Measurements from ENCODE around the gene BCAR3.

Gene BCAR3

DNA sequence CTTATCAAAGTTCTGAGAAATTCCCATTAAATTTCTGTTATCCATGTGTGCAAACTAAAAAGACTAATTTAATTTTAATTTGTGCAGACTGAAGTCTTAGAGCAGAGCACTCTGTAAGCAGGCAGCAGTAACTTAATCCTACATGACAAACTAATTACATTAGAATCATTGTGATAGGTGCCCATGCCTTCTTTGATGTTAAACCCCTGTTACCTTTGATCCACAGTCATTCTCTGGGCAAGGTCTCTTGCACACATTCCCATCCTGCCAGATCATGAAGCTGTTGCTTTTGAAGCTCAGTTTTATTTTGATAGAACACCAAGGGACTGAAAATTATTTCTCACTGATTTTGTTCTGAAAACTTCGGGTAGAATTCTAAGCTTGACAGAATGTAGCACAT is 77.2 kb downstream of the BCAR3 start:
- no peak overlapping the region for H3K4me3 ChIP-seq (ENCODE audit: low read depth, low read length)
- DNase-seq (ENCODE audit: low read depth), result no peak
- in situ Hi-C loops (cut with HindIII; ENCODE audit: low sequenced_read_pairs), result no loop called here
- TF ChIP-seq, protein P1, sequence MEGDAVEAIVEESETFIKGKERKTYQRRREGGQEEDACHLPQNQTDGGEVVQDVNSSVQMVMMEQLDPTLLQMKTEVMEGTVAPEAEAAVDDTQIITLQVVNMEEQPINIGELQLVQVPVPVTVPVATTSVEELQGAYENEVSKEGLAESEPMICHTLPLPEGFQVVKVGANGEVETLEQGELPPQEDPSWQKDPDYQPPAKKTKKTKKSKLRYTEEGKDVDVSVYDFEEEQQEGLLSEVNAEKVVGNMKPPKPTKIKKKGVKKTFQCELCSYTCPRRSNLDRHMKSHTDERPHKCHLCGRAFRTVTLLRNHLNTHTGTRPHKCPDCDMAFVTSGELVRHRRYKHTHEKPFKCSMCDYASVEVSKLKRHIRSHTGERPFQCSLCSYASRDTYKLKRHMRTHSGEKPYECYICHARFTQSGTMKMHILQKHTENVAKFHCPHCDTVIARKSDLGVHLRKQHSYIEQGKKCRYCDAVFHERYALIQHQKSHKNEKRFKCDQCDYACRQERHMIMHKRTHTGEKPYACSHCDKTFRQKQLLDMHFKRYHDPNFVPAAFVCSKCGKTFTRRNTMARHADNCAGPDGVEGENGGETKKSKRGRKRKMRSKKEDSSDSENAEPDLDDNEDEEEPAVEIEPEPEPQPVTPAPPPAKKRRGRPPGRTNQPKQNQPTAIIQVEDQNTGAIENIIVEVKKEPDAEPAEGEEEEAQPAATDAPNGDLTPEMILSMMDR (IDR thresholded peaks at IDR 0.05; ENCODE audit: low read depth, low read length, missing control alignments), result no peak

DNA sequence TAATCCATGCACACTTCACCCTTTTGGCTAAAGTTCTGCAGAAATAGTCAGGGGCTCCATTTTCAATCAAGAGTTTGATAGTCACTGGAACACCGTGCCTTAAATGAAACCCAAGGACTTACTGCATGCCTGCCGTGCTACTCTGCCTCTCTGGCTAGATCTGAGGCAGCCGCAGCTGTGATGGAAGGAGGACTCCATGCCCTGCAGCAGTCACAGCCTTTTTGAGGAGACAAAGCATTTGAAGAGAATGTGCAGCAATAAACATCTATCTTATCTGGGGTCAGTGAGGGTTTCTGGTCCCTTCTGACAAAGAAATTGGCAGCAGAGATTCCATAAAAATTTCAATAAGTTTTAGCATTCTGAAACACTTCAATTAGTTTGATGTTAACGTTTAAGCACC is 78.0 kb downstream of the BCAR3 start:
- H3K4me3 ChIP-seq (ENCODE audit: low read depth, low read length), result no peak overlapping the region

DNA sequence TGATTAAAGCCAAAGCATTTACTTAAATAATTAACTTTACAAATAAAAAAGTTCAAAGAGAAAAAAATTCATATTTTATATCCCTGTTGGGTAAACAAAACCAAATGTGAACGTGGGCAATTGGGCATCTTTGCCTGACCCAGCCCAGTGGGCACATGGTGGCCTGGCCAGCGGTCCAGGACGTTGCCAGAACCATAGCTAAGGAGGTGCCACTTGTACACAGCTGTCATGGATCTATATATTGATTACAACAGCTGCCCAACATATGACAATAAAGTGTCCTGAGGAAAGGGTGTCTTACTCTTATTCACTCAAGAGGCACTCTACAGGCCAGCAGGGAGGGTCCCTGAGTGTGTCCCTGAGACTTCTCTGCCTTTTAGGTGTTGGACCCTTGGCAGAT is 78.5 kb downstream of the BCAR3 start:
- DNase-seq (ENCODE audit: low read depth), result no peak
- in situ Hi-C loops (cut with HindIII; ENCODE audit: low sequenced_read_pairs), result no loop called here
- no peak overlapping the region for H3K4me3 ChIP-seq (ENCODE audit: low read depth, low read length)
- TF ChIP-seq, protein P1 (IDR thresholded peaks at IDR 0.05; ENCODE audit: low read depth, low read length, missing control alignments), result no peak

More for the DNA sequence above, 78.0 kb downstream of the BCAR3 start:
- in situ Hi-C loops (cut with HindIII; ENCODE audit: low sequenced_read_pairs), result no loop called here
- no peak for DNase-seq (ENCODE audit: low read depth)
- TF ChIP-seq, protein P1 (IDR thresholded peaks at IDR 0.05; ENCODE audit: low read depth, low read length, missing control alignments), result no peak

DNA sequence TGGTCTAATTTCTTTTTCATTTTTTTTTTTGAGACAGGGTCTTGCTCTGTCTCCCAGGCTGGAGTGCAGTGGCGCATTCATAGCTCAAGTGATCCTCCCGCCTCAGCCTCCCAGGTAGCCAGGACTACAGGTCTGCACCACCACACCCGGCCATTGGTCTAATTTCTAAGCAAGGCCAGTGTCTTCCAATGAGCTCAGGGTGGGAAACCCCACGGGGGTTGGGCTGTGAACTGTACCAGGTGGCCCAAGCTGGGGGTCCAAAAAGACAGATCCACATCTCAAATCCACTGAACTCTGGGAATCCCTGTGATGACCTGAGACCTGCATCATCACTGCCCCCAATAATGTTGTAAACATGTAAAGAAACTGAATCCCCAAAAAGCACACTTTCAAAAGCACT is 79.5 kb downstream of the BCAR3 start:
- TF ChIP-seq, protein P1 (IDR thresholded peaks at IDR 0.05; ENCODE audit: low read depth, low read length, missing control alignments), result no peak
- no peak for DNase-seq (ENCODE audit: low read depth)
- in situ Hi-C loops (cut with HindIII; ENCODE audit: low sequenced_read_pairs), result no loop called here
- no peak overlapping the region for H3K4me3 ChIP-seq (ENCODE audit: low read depth, low read length)

DNA sequence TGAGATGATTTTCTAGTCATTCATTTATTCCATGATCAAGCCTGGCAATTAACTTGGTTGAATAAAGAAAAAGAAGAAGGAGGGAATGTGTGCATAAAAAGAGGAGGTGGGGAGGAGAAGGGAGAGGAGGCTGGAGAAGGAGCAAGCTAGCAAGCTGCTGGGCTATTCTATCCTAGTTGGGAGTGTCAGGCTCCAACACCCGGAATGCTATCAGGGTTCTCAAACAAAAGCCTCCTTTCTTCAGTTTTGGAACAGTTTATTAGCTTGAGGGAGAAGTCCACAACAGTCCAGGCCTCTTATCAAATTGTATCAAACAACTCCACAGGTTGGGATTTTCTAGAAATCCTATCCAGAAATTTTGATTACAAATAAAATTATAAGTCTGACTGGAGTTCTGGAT is 80.0 kb downstream of the BCAR3 start:
- DNase-seq (ENCODE audit: low read depth), result no peak
- in situ Hi-C loops (cut with HindIII; ENCODE audit: low sequenced_read_pairs), result no loop called here
- TF ChIP-seq, protein P1 (IDR thresholded peaks at IDR 0.05; ENCODE audit: low read depth, low read length, missing control alignments), result no peak
- H3K4me3 ChIP-seq (ENCODE audit: low read depth, low read length), result no peak overlapping the region

DNA sequence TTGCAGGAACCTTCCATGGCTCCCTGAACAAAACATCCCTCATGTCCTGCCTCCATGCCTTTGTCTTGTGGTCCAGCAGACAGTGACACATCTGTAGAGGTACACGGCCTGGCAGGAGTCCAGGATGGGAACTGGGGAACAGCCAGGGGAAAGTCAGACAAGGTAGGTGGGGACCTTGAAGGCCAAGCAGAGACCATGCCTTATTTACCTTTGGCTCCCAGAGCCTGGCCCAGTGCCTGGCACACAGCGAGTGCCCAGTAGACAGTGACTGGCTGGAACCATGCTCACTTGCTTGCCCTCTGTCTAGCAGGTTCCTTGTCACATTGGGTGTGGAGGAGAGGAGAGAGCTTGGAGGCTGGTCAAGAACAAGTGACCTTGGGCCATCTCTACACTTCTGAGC is 81.0 kb downstream of the BCAR3 start:
- TF ChIP-seq, protein P1 (IDR thresholded peaks at IDR 0.05; ENCODE audit: low read depth, low read length, missing control alignments), result no peak
- DNase-seq (ENCODE audit: low read depth), result no peak
- in situ Hi-C loops (cut with HindIII; ENCODE audit: low sequenced_read_pairs), result no loop called here
- H3K4me3 ChIP-seq (ENCODE audit: low read depth, low read length), result no peak overlapping the region

DNA sequence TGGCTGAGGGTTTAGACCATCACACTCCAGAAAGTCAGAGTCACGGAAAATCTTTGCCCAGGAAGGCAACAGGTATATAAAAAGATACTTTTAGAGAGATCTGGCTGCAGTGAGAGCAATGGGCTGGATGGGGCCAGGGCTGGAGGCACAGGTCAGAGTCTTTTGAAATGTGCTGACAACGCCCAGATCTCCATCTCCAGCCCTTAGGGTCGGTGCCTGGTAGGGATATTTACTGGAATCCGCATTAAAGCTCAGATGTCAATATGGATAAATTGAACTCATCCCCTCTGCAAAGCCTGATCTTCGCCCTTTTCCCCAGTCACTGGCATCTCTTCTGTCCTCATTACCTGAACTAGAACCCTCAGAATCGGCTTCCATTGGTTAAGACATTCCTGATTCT is 82.2 kb downstream of the BCAR3 start:
- TF ChIP-seq, protein P1 (IDR thresholded peaks at IDR 0.05; ENCODE audit: low read depth, low read length, missing control alignments), result no peak
- in situ Hi-C loops (cut with HindIII; ENCODE audit: low sequenced_read_pairs), result no loop called here
- H3K4me3 ChIP-seq (ENCODE audit: low read depth, low read length), result no peak overlapping the region
- no peak for DNase-seq (ENCODE audit: low read depth)
